Nephron progenitor cell (in vitro differentiated cells): ENCODE results near the gene SOX8.
A peak's percentile ranks its signal among the peaks of the same experiment; 100 is the strongest.

ENCODE experiments used
- DNase-seq: peaks from one replicate; pipeline ENCODE4 v3.0.0; 2021
- H3K27ac Mint-ChIP-seq: 2 replicates; pipeline ENCODE4 v1.8.0; 2021; ENCODE audit warnings: mild to moderate bottlenecking, moderate library complexity, mixed read lengths
- H3K27me3 Mint-ChIP-seq: 2 replicates; pipeline ENCODE4 v1.8.0; 2021; ENCODE audit warnings: mild to moderate bottlenecking, low read depth, mixed read lengths; ENCODE audit not compliant: poor library complexity
- H3K36me3 Mint-ChIP-seq: 2 replicates; pipeline ENCODE4 v1.8.0; 2021; ENCODE audit warnings: low read depth, mixed read lengths
- H3K4me1 Mint-ChIP-seq: 2 replicates; pipeline ENCODE4 v1.8.0; 2021; ENCODE audit warnings: mixed read lengths
- H3K4me3 Mint-ChIP-seq: 2 replicates; pipeline ENCODE4 v1.8.0; 2021; ENCODE audit warnings: mild to moderate bottlenecking, moderate library complexity, mixed read lengths
- H3K9me3 Mint-ChIP-seq: 2 replicates; pipeline ENCODE4 v1.8.0; 2021; ENCODE audit warnings: mild to moderate bottlenecking, moderate library complexity, mixed read lengths
- CTCF ChIP-seq: fragments of 200-600 bp; sonication (generic); IDR thresholded peaks from 2 replicates; pipeline ENCODE4 v1.5.0; 2021; ENCODE audit warnings: antibody characterized with exemption

SOX8 gene

GRCh38 chr16:1012722-1013592 lies 31.4 kb downstream of the SOX8 start:
- H3K4me1 Mint-ChIP-seq = peaks cover 51% of the 10 kb centered on the region
- DNase-seq = no peak
- H3K4me3 Mint-ChIP-seq = no peak overlapping the region
- H3K27ac Mint-ChIP-seq = no peak overlapping the region
- H3K27me3 Mint-ChIP-seq = peaks cover 3% of the 10 kb centered on the region
- TF ChIP-seq CTCF = no peak
- H3K36me3 Mint-ChIP-seq = no peaks in the 10 kb centered on the region
- H3K9me3 Mint-ChIP-seq = no peaks in the 10 kb centered on the region

- no peak for DNase-seq
- no peak overlapping the region for H3K4me3 Mint-ChIP-seq
- no peaks in the 10 kb centered on the region for H3K9me3 Mint-ChIP-seq
- peaks cover 3% of the 10 kb centered on the region for H3K27me3 Mint-ChIP-seq
- no peak for TF ChIP-seq CTCF
- H3K36me3 Mint-ChIP-seq = no peaks in the 10 kb centered on the region
- H3K4me1 Mint-ChIP-seq = peaks cover 50% of the 10 kb centered on the region
- H3K27ac Mint-ChIP-seq = peak overlapping the region; percentile 36
Measured at GRCh38 chr16:1013593-1013900, 32.0 kb downstream of the SOX8 start.

GRCh38 chr16:1014221-1014620 lies 32.7 kb downstream of the SOX8 start:
- DNase-seq = no peak
- Mint-ChIP-seq H3K4me1 (peaks cover 53% of the 10 kb centered on the region), H3K4me3 (no peak overlapping the region), H3K27ac (no peak overlapping the region), H3K36me3 (no peaks in the 10 kb centered on the region), H3K9me3 (no peaks in the 10 kb centered on the region), H3K27me3 (peaks cover 3% of the 10 kb centered on the region)
- TF ChIP-seq CTCF = no peak

GRCh38 chr16:1014771-1015495 lies 33.4 kb downstream of the SOX8 start:
- no peak for TF ChIP-seq CTCF
- no peak for DNase-seq

GRCh38 chr16:1018447-1019198 lies 37.1 kb downstream of the SOX8 start:
- no peak for TF ChIP-seq CTCF
- Mint-ChIP-seq H3K27ac (peak overlapping the region; percentile 84), H3K9me3 (no peaks in the 10 kb centered on the region), H3K4me1 (peaks cover 52% of the 10 kb centered on the region), H3K4me3 (no peak overlapping the region), H3K27me3 (peaks cover 6% of the 10 kb centered on the region), H3K36me3 (no peaks in the 10 kb centered on the region)
- DNase-seq = no peak

More at GRCh38 chr16:1014771-1015495, 33.4 kb downstream of the SOX8 start:
- Mint-ChIP-seq H3K4me3 (no peak overlapping the region), H3K36me3 (no peaks in the 10 kb centered on the region), H3K27me3 (peaks cover 3% of the 10 kb centered on the region), H3K9me3 (no peaks in the 10 kb centered on the region), H3K4me1 (peaks cover 58% of the 10 kb centered on the region), H3K27ac (no peak overlapping the region)
